Spleen (tissue), 11 donors: ENCODE data around the gene KDM5B. TPM values are rescaled to one million over a fixed set of nuclear protein-coding genes. Genes with fewer than 3 reads are reported as not detected.

ENCODE experiments used
- DNase-seq: peaks from one replicate; pipeline ENCODE4 v3.0.0-alpha.2; 2020
- H3K27ac ChIP-seq, 8 donors: fragments of 200-600 bp; sonication (generic) in 7 of 8; 1 replicate in 4 of 8; 2 replicates in 4 of 8; pipeline versions ENCODE4 v1.5.0 to v1.8.0; 2016 to 2021; ENCODE audit warnings: inconsistent platforms in 4 of 8, mild to moderate bottlenecking in 4 of 8, moderate library complexity in 1 of 8
- H3K27me3 ChIP-seq, 7 donors: fragments of 200-600 bp; sonication (generic) in 6 of 7; replicated peaks in 1 of 7; 1 replicate in 4 of 7; 2 replicates in 3 of 7; pipeline versions ENCODE4 v1.5.0 to v1.8.0; 2016 to 2021; ENCODE audit warnings: inconsistent platforms in 3 of 7, mild to moderate bottlenecking in 1 of 7
- H3K36me3 ChIP-seq, 6 donors: fragments of 200-600 bp; sonication (generic) in 5 of 6; 1 replicate in 4 of 6; 2 replicates in 2 of 6; pipeline versions ENCODE4 v1.5.0 to v1.8.0; 2016 to 2021; ENCODE audit warnings: inconsistent platforms in 2 of 6
- H3K4me1 ChIP-seq, 6 donors: fragments of 200-600 bp; sonication (generic) in 5 of 6; 1 replicate in 3 of 6; 2 replicates in 3 of 6; pipeline versions ENCODE4 v1.5.0 to v1.8.0; 2016 to 2021; ENCODE audit warnings: inconsistent platforms in 3 of 6
- H3K4me3 ChIP-seq, 8 donors: fragments of 200-600 bp; sonication (generic) in 7 of 8; 1 replicate in 4 of 8; 2 replicates in 4 of 8; pipeline versions ENCODE4 v1.5.0 to v1.8.0; 2016 to 2021; ENCODE audit warnings: inconsistent platforms in 4 of 8, mild to moderate bottlenecking in 4 of 8, moderate library complexity in 2 of 8
- H3K9me3 ChIP-seq, 8 donors: fragments of 200-600 bp; sonication (generic) in 7 of 8; 1 replicate in 4 of 8; 2 replicates in 4 of 8; pipeline versions ENCODE4 v1.5.0 to v1.8.0; 2016 to 2021; ENCODE audit warnings: inconsistent platforms in 4 of 8
- CTCF ChIP-seq, 11 experiments: fragments of 200-600 bp in 7 of 11; fragments of 450-650 bp in 4 of 11; sonication (generic) in 4 of 11; IDR thresholded peaks in 8 of 11; conservative IDR thresholded peaks in 3 of 11; 1 replicate in 7 of 11; 2 replicates in 4 of 11; pipeline versions ENCODE4 v1.4.0 to v1.8.0; 2016 to 2021; ENCODE audit warnings: antibody characterized with exemption in 11 of 11, inconsistent platforms in 4 of 11, mild to moderate bottlenecking in 1 of 11
- POLR2A ChIP-seq, 3 donors: fragments of 450-650 bp; IDR thresholded peaks; one replicate each; pipeline ENCODE4 v1.5.1; 2017; ENCODE audit warnings: antibody characterized with exemption in 3 of 3, mild to moderate bottlenecking in 1 of 3
- POLR2AphosphoS5 ChIP-seq, 3 donors: sonication (generic); formaldehyde crosslinking; IDR thresholded peaks; one replicate each; pipeline ENCODE4 v1.5.1; 2017; ENCODE audit warnings: antibody characterized with exemption in 3 of 3
- WGBS, 5 donors: extraction: QIAGEN DNeasy Blood & Tissue Kit in 3 of 5; methylation state at CpG; one replicate each; pipeline versions ENCODE4 v1.1.5 to v1.1.7; 2013 to 2018; 5-methylcytosine and 5-hydroxymethylcytosine counted together
- intact Hi-C: fragments of 100-400 bp; cut with DNase I; formaldehyde crosslinking; loops from one replicate; pipeline ENCODE4 v1.15.0; 2023; ENCODE audit warnings: low total_unique reads
- polyA plus RNA-seq, 3 donors: library from polyadenylated mRNA; stranded (reverse); fragments of 200-250 nt; gene quantifications; one replicate each; pipeline ENCODE4 v1.2.1, GENCODE V29; 2013
- total RNA-seq, 7 donors: library from RNA; depleted of rRNA in 3 of 7; stranded (reverse); fragments of >200 nt in 3 of 7; fragmentation: NEBNext Ultra II Directional in 4 of 7; extraction: Animal tissue kit (Norgen Biotek cat#: 25700) in 4 of 7; gene quantifications; one replicate each; pipeline versions ENCODE4 v1.1.0 to v1.2.1, GENCODE V29; 2016 to 2021
- donor health status: healthy with polysubstance abuse.
- donor health status: DM: no; HTN: no; CAD: no; lungs with moderate emphysema.
- donor health status: DM: no; HTN: no; CAD: no.
- donor health status: Bipolar disorder and iron deficiency.
- donor health status: healthy.
- donor health status: DM: no; HTN: no; CAD: no.
- donor health status: DM: yes; HTN: yes; CAD: no.

The KDM5B gene
- total and polyA plus RNA-seq, 10 donors, result 7.7 to 71.9 (median 52.3) TPM

GRCh38 chr1:202815120-202815519 is 6.9 kb upstream of the KDM5B start:
- peaks cover 0 to 3% (median 0%) of the 10 kb centered on the region in 7 donors for H3K27me3 ChIP-seq
- peaks cover 0 to 14% (median 11%) of the 10 kb centered on the region in 6 donors for H3K4me1 ChIP-seq
- WGBS, 5 donors, result 81 to 91% (median 88%) methylated on average over 10 of the region's 10 CpGs
- H3K27ac ChIP-seq, result no peak overlapping the region
- H3K4me3 ChIP-seq, result no peak overlapping the region
- DNase-seq, result no peak
- intact Hi-C loops, result no loop called here
- H3K36me3 ChIP-seq, result no peaks in the 10 kb centered on the region
- no peaks in the 10 kb centered on the region for H3K9me3 ChIP-seq
- TF ChIP-seq POLR2A (IDR thresholded peaks at IDR 0.05), result no peak

DNA sequence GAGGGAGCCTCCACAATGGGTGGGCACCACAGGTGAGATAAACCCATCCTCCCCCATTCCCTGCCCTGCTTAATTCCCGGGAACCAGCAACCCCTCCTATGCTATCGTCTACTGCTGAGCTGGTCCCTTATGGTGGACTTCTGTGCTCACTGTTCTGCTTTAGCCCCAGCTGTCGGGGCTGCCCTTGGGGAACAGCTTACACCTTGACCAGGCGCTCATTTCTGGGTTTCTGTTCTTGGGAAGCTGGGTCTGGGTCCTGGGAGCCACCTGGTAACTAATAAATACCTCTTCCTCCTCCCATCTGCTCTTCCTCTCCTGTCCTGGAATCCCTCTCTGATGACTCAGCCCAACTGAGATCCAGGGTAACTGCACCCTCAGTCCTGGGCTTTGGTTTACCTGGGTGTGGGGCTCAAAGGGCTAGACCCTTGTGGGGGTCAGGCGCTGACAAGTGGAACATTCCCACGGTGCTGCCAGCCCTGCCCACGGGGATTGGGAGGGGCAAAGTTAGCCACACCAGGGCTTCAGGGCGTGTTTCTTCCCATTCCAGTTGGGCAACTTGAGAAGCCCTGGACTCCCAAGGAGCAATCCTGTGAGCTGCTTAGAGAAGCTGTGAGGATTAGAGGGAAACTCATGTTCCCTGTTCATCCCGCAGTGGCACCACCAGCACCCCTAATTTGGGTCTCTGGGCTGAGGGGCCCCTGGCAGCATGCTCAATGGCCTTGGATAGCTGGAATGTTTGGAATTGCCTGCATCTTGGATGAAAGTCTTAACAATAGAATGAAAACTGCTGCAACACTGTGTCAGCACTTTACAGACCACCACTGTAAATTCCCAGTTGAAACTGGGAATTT is 4.2 kb upstream of the KDM5B start:
- 70 to 89% (median 80%) methylated on average over 6 to 9 of the region's 9 CpGs for WGBS, 5 donors
- intact Hi-C loops, result no loop called here
- Histone ChIP-seq H3K4me1 (peaks cover 0 to 32% (median 26%) of the 10 kb centered on the region in 6 donors), H3K4me3 (peak overlapping the region in 1 of 8 donors; percentile 87), H3K9me3 (no peaks in the 10 kb centered on the region), H3K27me3 (peaks cover 0 to 3% (median 0%) of the 10 kb centered on the region in 7 donors), H3K27ac (no peak overlapping the region), H3K36me3 (no peaks in the 10 kb centered on the region)
- no peak for DNase-seq
- TF ChIP-seq POLR2A (IDR thresholded peaks at IDR 0.05), result no peak
- no peak for TF ChIP-seq POLR2AphosphoS5 (IDR thresholded peaks at IDR 0.05)
- TF ChIP-seq CTCF (IDR thresholded peaks at IDR 0.05 in 8 of 11, conservative IDR thresholded peaks at IDR 0.05 in 3 of 11), result no peak

DNA sequence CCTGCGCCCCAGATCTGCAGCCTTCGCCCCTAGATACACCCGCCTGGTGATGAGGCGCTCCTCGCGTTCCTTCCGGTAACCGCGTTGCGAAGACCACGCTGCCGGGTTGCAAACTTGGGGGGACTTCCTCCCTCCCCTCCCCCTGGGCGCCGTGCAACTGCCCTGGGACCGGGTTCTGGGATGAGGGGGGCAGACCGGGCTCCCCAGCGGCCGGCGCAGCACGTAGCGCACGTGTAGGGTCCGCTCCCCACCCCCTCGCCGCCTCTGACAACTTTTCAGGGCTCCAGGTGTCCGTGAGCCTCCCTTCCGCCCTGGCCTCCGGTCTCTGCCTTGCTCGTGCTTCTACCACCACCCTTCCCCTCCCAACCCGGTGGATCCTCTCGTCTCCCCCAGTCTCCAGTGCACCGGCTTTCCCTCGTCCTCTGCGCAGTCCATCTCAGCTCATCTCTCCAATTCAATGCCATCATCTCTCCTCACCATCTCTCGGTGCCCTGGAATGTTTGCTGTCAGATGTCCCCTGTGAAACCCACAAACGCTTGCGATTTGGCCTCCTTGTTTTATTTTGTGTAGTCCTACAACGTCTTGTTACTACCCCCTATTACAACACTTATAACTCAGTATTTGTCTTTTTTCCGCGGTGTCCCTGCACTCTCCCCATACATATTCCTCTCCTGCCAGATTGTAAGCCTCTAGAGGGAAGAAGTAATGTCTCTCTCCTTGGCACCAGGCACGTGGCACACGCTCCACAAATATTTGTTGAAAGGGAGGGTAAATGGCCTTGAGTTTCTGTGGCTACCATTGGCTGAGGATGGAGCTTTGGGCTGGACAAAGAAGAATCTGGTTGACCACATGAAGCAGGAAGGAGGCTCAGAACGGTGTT is 3.3 kb upstream of the KDM5B start:
- Histone ChIP-seq H3K27me3 (peaks cover 0 to 3% (median 0%) of the 10 kb centered on the region in 7 donors), H3K9me3 (no peaks in the 10 kb centered on the region), H3K27ac (peak overlapping the region in 6 of 8 donors; percentile 71 to 93 (median 88)), H3K36me3 (no peaks in the 10 kb centered on the region), H3K4me3 (peak overlapping the region; percentile 76 to 93 (median 86)), H3K4me1 (peaks cover 0 to 38% (median 30%) of the 10 kb centered on the region in 6 donors)
- TF ChIP-seq CTCF (IDR thresholded peaks at IDR 0.05 in 8 of 11, conservative IDR thresholded peaks at IDR 0.05 in 3 of 11) (no peak), POLR2A (IDR thresholded peaks at IDR 0.05) (no peak), POLR2AphosphoS5 (IDR thresholded peaks at IDR 0.05) (no peak)
- peak; percentile 88 for DNase-seq
- WGBS, 5 donors, result 9 to 14% (median 10%) methylated on average over 35 to 43 of the region's 43 CpGs
- intact Hi-C loops, result no loop called here

- H3K9me3 ChIP-seq, result no peaks in the 10 kb centered on the region
- peaks cover 0 to 3% (median 0%) of the 10 kb centered on the region in 7 donors for H3K27me3 ChIP-seq
- 0 to 1% (median 0%) methylated on average over 34 to 53 of the region's 53 CpGs for WGBS, 5 donors
- TF ChIP-seq POLR2AphosphoS5 (IDR thresholded peaks at IDR 0.05) (peak; percentile 90 to 93 (median 92)), CTCF (IDR thresholded peaks at IDR 0.05 in 8 of 11, conservative IDR thresholded peaks at IDR 0.05 in 3 of 11) (peak in 3 of 11 experiments; percentile 4 to 20 (median 14)), POLR2A (IDR thresholded peaks at IDR 0.05) (peak in 2 of 3 donors; percentile 28 to 32)
- H3K4me1 ChIP-seq, result peaks cover 5 to 46% (median 37%) of the 10 kb centered on the region in 6 donors
- H3K36me3 ChIP-seq, result no peaks in the 10 kb centered on the region
- peak within 1 kb of the TSS; percentile 76 to 93 (median 86) for H3K4me3 ChIP-seq
- peak; percentile 98 for DNase-seq
- intact Hi-C loops, result no loop called here
- peak within 1 kb of the TSS; percentile 71 to 93 (median 88) for H3K27ac ChIP-seq
These were observed 2.5 kb upstream of the KDM5B start, which contains the start of gene PCAT6 for GRCh38 chr1:202810615-202811295. TSS of gene PCAT6 (plus strand) at chr1:202810954.
